Heart right ventricle (tissue), 16 donors: Measurements from ENCODE around the gene DAGLA. TPM values are rescaled to one million over a fixed set of nuclear protein-coding genes. Genes with fewer than 3 reads are reported as not detected.

Source experiments
- ATAC-seq, 8 donors: fragments of 200-7000 bp; cut with Tn5 transposase; one replicate each; pipeline ENCODE4 v1.9.1; 2020; ENCODE audit warnings: mild to moderate bottlenecking in 8 of 8, moderate library complexity in 8 of 8, moderate number of reproducible peaks in 1 of 8
- DNase-seq, 2 donors: peaks; one replicate each; pipeline ENCODE4 v3.0.0-alpha.2; 2020
- H3K27ac ChIP-seq, 10 donors: fragments of 200-600 bp; sonication (generic) in 2 of 10; one replicate each; pipeline versions ENCODE4 v1.5.0 to v1.8.0; 2020 to 2022; ENCODE audit warnings: mild to moderate bottlenecking in 3 of 10
- H3K27me3 ChIP-seq, 7 donors: fragments of 200-600 bp; one replicate each; pipeline ENCODE4 v1.8.0; 2021 to 2022; ENCODE audit warnings: mild to moderate bottlenecking in 2 of 7
- H3K36me3 ChIP-seq, 9 donors: fragments of 200-600 bp; sonication (generic) in 1 of 9; one replicate each; pipeline versions ENCODE4 v1.5.0 to v1.8.0; 2020 to 2022; ENCODE audit warnings: mild to moderate bottlenecking in 2 of 9
- H3K4me1 ChIP-seq, 9 donors: fragments of 200-600 bp; sonication (generic) in 1 of 9; one replicate each; pipeline versions ENCODE4 v1.5.0 to v1.8.0; 2020 to 2022; ENCODE audit warnings: mild to moderate bottlenecking in 4 of 9
- H3K4me3 ChIP-seq, 10 donors: fragments of 200-600 bp; sonication (generic) in 2 of 10; one replicate each; pipeline versions ENCODE4 v1.5.0 to v1.8.0; 2020 to 2022; ENCODE audit warnings: mild to moderate bottlenecking in 7 of 10, moderate library complexity in 2 of 10
- H3K9me3 ChIP-seq, 11 donors: fragments of 200-600 bp in 10 of 11; sonication (generic) in 2 of 11; one replicate each; pipeline versions ENCODE4 v1.5.0 to v1.8.0; 2013 to 2022; ENCODE audit warnings: mild to moderate bottlenecking in 2 of 11, control low read depth in 1 of 11, moderate library complexity in 1 of 11
- CTCF ChIP-seq, 9 donors: fragments of 200-600 bp; sonication (generic) in 2 of 9; IDR thresholded peaks; one replicate each; pipeline versions ENCODE4 v1.5.0 to v1.8.0; 2021 to 2022; ENCODE audit warnings: antibody characterized with exemption in 9 of 9, mild to moderate bottlenecking in 5 of 9, moderate library complexity in 1 of 9
- WGBS, 2 donors: extraction: QIAGEN DNeasy Blood & Tissue Kit; methylation state at CpG; one replicate each; pipeline ENCODE4 v1.1.7; 2013; ENCODE audit warnings: inconsistent platforms in 1 of 2; 5-methylcytosine and 5-hydroxymethylcytosine counted together
- intact Hi-C, 10 donors: fragments of 100-400 bp; cut with DNase I; formaldehyde crosslinking; loops; one replicate each; pipeline versions ENCODE4 v1.11.1 to v1.14.2; 2022
- polyA plus RNA-seq, 2 donors: library from polyadenylated mRNA; stranded (reverse); fragments of 200-250 nt; gene quantifications; one replicate each; pipeline ENCODE4 v1.2.3, GENCODE V29; 2013
- total RNA-seq, 10 donors: library from RNA; stranded (reverse); fragmentation: NEBNext Ultra II Directional in 3 of 10; extraction: Animal tissue kit (Norgen Biotek cat#: 25700) in 3 of 10; gene quantifications; one replicate each; pipeline versions ENCODE4 v1.2.1 to v1.2.4, GENCODE V29; 2021 to 2023
- donor health status: Arrhythmogenic right ventricular cardiomyopathy.
- donor health status: ischemic (EF 13 %, LVEDD 7.1; RV severe dilation, severe dysfunction).
- donor health status: healthy with polysubstance abuse.
- donor health status: DM: no; HTN: yes; CAD: no.
- donor health status: DM: no; HTN: no; CAD: no.
- donor health status: ischemic (EF 25% LVEDD 6.9; RV normal size, moderate dysfunction).
- donor health status: ischemic (EF 25% LVEDD 5.7; RV mildly dilated, moderate dysfunction).
- donor health status: healthy.
- donor health status: DM: yes; HTN: yes; CAD: no.
- donor health status: Ischemic cardiomyopathy.
- donor health status: ischemic (EF 35%, LVEDD 5.7; RV mildly dilated, moderate dysfunction).
- donor health status: nonischemic (EF 11% LVEDD 7.7; RV severe dilation, severe dysfunction).
- donor health status: DM: yes; HTN: yes; CAD: no.
- donor health status: PGD.
- donor health status: ischemic (EF 29% LVEDD 5.4; RV normal size, mild dysfunction).
- donor health status: nonischemic (EF 23%, LVEDD 6.1; RV moderate dilation, normal function).

Gene DAGLA
- total and polyA plus RNA-seq, 12 donors = 1.5 to 5.0 (median 3.2) TPM

GRCh38 chr11:61793083-61793828 is 113.1 kb downstream of the DAGLA start:
- Histone ChIP-seq H3K4me3 (peak overlapping the region; percentile 65 to 90 (median 78)), H3K27ac (peak overlapping the region in 9 of 10 donors; percentile 89 to 98 (median 96)), H3K9me3 (no peaks in the 10 kb centered on the region), H3K4me1 (peaks cover 8 to 37% (median 25%) of the 10 kb centered on the region in 9 donors), H3K27me3 (no peaks in the 10 kb centered on the region), H3K36me3 (peaks cover 0 to 48% (median 15%) of the 10 kb centered on the region in 9 donors)
- TF ChIP-seq CTCF (IDR thresholded peaks at IDR 0.05) = no peak
- intact Hi-C loops = loop anchor here in 3 of 10 donors (5.0 to 10.0 kb wide), 4 partner anchors 152 to 522 kb away; partner anchors contain the start of gene BEST1 (in 1 of the 3)
- DNase-seq (no peak), ATAC-seq (no peak)
- WGBS, 2 donors = 3 to 4% methylated on average over 29 of the region's 29 CpGs

- 63 to 65% methylated on average over 3 of the region's 3 CpGs for WGBS, 2 donors
- Histone ChIP-seq H3K27ac (no peak overlapping the region), H3K36me3 (peaks cover 0 to 42% (median 15%) of the 10 kb centered on the region in 9 donors), H3K27me3 (no peaks in the 10 kb centered on the region), H3K9me3 (no peaks in the 10 kb centered on the region), H3K4me3 (peak overlapping the region in 3 of 10 donors; percentile 71 to 89 (median 79)), H3K4me1 (peaks cover 8 to 37% (median 25%) of the 10 kb centered on the region in 9 donors)
- ATAC-seq (no peak), DNase-seq (no peak)
- intact Hi-C loops = loop anchor here in 3 of 10 donors (5.0 to 10.0 kb wide), 4 partner anchors 151 to 521 kb away; partner anchors contain the start of gene BEST1 (in 1 of the 3)
- TF ChIP-seq CTCF (IDR thresholded peaks at IDR 0.05) = no peak
Measured at GRCh38 chr11:61793829-61794204, 113.6 kb downstream of the DAGLA start.

- Histone ChIP-seq H3K27ac (no peak overlapping the region), H3K27me3 (no peaks in the 10 kb centered on the region), H3K36me3 (peaks cover 0 to 39% (median 7%) of the 10 kb centered on the region in 9 donors), H3K4me3 (no peak overlapping the region), H3K4me1 (peaks cover 8 to 42% (median 25%) of the 10 kb centered on the region in 9 donors), H3K9me3 (no peaks in the 10 kb centered on the region)
- ATAC-seq (no peak), DNase-seq (no peak)
- intact Hi-C loops = loop anchor here in 3 of 10 donors (5.0 to 10.0 kb wide), 4 partner anchors 150 to 520 kb away; partner anchors contain the start of gene BEST1 (in 1 of the 3)
- 88 to 89% methylated on average over 4 of the region's 4 CpGs for WGBS, 2 donors
- no peak for TF ChIP-seq CTCF (IDR thresholded peaks at IDR 0.05)
Measured at GRCh38 chr11:61794579-61794978, 114.4 kb downstream of the DAGLA start.

- no peak overlapping the region for H3K27ac ChIP-seq
- no peak for DNase-seq
- ATAC-seq = no peak
- intact Hi-C loops = loop anchor here in 9 of 10 donors (5.0 to 10.0 kb wide), 10 partner anchors 37 to 519 kb away; partner anchors contain the start of gene FADS3 (in 2 of the 9)
- peaks cover 8 to 42% (median 25%) of the 10 kb centered on the region in 9 donors for H3K4me1 ChIP-seq
- H3K9me3 ChIP-seq = no peaks in the 10 kb centered on the region
- H3K36me3 ChIP-seq = peaks cover 0 to 31% (median 0%) of the 10 kb centered on the region in 9 donors
- WGBS, 2 donors = 84 to 87% methylated on average over 12 of the region's 12 CpGs
- no peak overlapping the region for H3K4me3 ChIP-seq
- no peak for TF ChIP-seq CTCF (IDR thresholded peaks at IDR 0.05)
- H3K27me3 ChIP-seq = no peaks in the 10 kb centered on the region
Measured at GRCh38 chr11:61795459-61795858, 115.3 kb downstream of the DAGLA start.
